ENCODE measurements around the gene LRRC61.

DNA sequence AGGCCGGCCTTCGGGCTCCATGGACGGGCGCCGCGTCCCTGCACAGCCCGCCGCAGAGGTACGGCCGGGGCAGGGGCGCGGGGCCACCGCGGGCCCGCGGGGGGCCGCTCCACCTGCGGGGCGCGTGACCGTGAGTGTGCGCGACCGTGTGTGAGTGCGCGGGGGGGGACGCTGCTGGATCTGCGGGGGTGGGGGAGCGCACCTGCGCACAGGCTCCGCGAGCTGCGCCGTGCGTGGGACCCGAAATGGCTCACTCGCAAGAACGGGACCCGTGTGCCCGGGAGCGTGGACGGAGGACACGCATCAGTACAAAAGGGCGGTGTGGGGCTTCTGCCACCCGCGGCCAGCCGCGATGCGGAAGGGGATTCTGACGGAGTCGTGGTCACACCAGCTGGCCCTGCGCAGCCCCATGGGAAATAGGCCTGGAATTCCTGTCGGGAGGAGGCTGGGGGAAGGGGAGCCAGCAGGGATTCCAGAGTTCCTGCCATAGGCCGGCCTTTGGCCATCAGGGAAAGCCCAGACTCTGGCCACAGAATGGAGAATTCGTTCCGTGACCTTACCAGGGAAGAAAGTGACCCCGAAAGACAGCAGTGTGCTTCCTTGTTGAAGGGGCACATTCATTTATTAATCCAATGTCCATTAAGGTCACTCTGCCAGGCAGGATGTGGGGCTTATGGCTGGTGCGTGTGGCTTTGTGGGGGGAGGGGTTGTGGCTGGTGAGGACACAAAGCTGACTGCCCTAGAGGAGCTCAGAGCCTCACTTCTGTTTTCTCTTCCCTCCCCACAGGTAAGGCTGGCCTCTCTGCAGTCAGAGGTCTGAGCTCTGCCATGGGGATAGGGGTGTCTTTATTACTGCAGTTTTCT is 46.0 kb downstream of the LRRC61 start:
- TF ChIP-seq, protein P1, sequence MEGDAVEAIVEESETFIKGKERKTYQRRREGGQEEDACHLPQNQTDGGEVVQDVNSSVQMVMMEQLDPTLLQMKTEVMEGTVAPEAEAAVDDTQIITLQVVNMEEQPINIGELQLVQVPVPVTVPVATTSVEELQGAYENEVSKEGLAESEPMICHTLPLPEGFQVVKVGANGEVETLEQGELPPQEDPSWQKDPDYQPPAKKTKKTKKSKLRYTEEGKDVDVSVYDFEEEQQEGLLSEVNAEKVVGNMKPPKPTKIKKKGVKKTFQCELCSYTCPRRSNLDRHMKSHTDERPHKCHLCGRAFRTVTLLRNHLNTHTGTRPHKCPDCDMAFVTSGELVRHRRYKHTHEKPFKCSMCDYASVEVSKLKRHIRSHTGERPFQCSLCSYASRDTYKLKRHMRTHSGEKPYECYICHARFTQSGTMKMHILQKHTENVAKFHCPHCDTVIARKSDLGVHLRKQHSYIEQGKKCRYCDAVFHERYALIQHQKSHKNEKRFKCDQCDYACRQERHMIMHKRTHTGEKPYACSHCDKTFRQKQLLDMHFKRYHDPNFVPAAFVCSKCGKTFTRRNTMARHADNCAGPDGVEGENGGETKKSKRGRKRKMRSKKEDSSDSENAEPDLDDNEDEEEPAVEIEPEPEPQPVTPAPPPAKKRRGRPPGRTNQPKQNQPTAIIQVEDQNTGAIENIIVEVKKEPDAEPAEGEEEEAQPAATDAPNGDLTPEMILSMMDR (IDR thresholded peaks at IDR 0.05), result no peak
- TF ChIP-seq POLR2A (IDR thresholded peaks at IDR 0.05), result no peak
